GM12864 (cell line): ENCODE results near the gene DCTD.

Source experiments
- DNase-seq: peaks from one replicate; pipeline ENCODE4 v3.0.0-alpha.2; 2011; ENCODE audit warnings: low read depth
- H3K4me3 ChIP-seq: 2 replicates; pipeline ENCODE4 v1.5.1; 2011; ENCODE audit warnings: mild to moderate bottlenecking, low read depth, low read length, control low read depth
- TF ChIP-seq, protein P1 (sequence below): IDR thresholded peaks from 2 replicates; pipeline ENCODE4 v1.5.1; 2011; ENCODE audit warnings: low read depth, mild to moderate bottlenecking, moderate library complexity, low read length, control low read depth, inconsistent platforms; ENCODE audit errors: missing control alignments

DCTD gene

DNA sequence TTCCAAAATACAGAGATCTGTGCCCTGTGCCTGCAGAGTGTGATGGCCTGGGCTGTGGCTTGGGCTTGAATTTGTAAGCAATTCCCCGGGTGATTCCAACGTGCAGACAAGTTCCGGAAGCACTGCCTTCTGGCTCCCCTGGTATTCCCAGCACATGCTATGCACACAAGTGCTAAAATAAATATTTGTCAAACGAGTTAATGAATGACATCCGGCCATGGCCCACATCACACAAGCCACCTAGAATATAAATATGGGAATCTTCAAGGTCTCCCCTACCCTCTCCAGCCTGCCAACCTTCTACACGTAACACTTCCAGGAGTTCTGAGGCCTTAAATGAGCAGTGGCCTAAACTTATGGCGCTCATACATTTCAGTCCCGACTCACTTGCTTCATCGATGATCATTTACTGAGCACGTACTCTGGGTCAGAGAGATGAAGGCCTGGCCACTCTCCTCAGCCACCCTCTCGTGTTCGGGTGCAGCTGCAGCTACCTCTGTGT, 21.3 kb downstream of the DCTD start:
- DNase-seq, result no peak
- H3K4me3 ChIP-seq, result no peak overlapping the region
- TF ChIP-seq, protein P1, sequence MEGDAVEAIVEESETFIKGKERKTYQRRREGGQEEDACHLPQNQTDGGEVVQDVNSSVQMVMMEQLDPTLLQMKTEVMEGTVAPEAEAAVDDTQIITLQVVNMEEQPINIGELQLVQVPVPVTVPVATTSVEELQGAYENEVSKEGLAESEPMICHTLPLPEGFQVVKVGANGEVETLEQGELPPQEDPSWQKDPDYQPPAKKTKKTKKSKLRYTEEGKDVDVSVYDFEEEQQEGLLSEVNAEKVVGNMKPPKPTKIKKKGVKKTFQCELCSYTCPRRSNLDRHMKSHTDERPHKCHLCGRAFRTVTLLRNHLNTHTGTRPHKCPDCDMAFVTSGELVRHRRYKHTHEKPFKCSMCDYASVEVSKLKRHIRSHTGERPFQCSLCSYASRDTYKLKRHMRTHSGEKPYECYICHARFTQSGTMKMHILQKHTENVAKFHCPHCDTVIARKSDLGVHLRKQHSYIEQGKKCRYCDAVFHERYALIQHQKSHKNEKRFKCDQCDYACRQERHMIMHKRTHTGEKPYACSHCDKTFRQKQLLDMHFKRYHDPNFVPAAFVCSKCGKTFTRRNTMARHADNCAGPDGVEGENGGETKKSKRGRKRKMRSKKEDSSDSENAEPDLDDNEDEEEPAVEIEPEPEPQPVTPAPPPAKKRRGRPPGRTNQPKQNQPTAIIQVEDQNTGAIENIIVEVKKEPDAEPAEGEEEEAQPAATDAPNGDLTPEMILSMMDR, result no peak

DNA sequence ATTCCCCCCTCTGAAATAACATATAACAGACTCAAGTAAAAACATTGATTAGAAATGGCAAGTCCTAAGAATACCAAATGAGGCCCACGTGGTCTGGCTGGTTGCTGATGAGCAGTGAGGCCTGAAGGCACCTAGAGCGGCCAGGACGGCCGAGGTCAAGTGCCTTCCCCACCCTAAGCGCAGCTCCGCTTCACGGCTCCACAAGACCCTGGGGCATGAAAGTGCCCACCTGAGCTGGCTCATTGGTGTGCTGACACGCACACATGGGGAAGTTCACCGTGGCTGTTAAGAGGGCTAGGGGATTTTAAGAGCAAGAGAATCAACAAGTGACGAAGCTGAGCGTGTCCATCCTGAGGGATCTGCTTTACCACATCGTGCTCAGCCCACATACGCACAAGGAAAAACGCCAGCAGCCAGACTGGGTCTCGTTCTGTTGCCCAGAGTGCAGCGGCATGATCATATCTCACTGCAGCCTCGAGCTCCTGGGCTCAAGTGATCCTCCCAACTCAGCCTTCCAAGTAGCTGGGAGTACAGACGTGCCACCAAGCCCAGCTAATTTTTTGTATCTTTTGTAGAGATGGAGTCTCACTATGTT, 22.4 kb downstream of the DCTD start:
- no peak overlapping the region for H3K4me3 ChIP-seq
- TF ChIP-seq, protein P1, result no peak
- DNase-seq, result no peak

DNA sequence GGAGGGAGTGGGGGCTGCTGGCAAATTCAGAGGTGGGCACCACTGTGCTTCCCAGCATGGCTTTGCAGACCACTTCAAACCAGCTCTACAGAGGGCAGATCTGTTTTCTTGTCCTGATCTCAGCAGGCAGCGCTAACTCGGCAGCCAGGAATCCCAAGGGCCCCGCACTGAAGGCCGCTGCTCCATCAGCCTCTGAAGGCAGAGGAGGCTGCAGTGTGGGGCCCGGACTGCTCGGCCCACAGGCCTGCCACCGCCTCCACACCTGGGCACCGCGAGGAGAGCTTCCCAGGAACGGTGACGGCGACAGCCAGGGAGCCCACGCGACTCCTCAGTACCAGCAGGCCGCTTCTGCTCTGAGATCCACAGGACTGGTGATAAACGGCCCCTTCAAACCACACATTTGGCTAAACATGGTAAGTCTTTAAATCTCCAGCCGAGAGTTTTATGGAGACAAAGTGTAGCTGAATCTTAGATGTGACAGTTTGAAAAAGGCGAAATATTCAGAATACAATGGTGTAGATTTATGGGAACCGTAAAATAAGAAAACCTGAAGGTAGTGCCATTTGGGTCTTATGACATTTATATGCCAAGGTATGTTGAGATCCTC, 23.6 kb downstream of the DCTD start:
- TF ChIP-seq, protein P1, result no peak
- H3K4me3 ChIP-seq, result no peak overlapping the region
- DNase-seq, result no peak

DNA sequence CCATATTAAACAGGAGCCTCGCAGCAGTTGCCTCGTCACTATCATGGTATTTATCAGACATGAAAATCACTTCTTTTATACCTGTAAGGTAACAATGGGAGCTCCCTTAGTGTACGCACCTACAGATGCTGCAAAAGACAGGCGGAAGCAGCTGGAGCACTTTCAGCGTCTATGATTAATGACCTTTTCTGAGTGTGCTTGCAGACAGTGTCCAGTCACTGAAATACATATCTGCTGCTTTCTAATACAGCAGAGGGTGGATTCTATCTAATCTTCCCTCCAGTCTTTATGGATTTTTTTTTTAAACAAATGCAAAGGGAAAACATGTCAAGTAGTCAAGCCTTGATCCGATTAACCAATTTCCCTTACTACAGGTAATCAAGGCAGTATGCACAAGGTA, 24.1 kb downstream of the DCTD start:
- TF ChIP-seq, protein P1, result no peak
- no peak overlapping the region for H3K4me3 ChIP-seq
- DNase-seq, result no peak

DNA sequence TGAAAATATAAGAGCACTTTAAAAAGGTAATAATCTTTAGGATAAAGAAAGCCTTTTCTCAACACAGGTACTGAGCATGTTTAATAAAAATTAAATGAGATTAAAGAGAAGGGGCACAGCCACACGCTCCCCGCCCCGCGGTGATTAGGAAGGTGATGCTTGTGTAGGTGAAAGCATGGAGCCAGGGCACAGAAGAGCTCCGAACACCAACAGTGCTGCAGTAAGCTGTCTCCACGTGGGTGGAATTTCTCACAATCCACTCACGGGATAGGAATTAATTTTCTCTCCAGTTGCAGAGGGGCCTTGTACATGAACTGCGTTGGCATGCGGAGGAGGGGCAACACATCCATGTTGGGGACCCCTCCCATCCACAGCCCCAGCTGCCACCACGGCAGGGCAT, 27.0 kb downstream of the DCTD start:
- no peak for DNase-seq
- no peak overlapping the region for H3K4me3 ChIP-seq
- TF ChIP-seq, protein P1, result no peak

DNA sequence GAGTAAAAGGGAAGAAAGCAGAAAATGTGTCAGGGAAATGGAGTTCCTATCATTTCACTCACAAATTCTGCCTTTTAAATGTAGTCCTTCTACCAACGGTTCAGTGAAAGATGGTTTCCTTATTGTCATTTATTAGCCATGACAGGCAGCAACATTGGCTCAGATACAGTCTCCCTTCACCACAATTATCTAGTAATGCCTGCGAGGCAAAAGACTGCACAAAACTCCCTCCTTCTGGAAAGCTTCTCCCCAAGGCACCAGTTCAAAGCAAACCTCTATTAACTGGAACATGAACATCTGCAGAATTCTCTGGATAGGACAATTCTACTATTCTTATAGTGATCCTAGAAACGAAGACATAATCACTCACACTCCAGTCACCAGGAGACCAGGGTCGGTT, 28.3 kb downstream of the DCTD start:
- DNase-seq, result no peak
- no peak overlapping the region for H3K4me3 ChIP-seq
- TF ChIP-seq, protein P1, result no peak

DNA sequence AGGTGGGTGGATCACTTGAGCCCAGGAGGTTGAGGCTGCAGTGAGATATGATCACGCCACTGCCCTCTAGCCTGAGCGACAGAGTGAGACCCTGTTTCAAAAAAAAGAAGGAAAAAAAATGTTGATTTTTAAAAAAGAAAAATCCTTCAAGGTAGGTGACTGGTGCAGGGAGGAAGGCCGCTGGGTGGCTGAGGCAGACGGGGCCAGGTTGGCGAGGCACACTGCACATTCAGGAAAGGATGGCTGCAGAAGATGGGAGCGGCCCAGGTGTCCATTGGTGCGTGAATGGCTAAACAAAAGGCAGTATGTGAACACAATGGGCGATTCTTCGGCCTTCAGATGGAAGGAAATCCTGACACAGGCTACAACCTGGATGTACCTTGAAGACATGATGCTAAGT, 30.4 kb downstream of the DCTD start:
- TF ChIP-seq, protein P1, result no peak
- no peak overlapping the region for H3K4me3 ChIP-seq
- DNase-seq, result no peak
